Measurements from ENCODE around the gene MED12L.

Gene MED12L

GRCh38 chr3:151303751-151304150 lies 218.3 kb downstream of the MED12L start:
- DNase-seq, result no peak

GRCh38 chr3:151305060-151305774 lies 219.8 kb downstream of the MED12L start:
- no peak for DNase-seq

- DNase-seq, result no peak
These were observed 220.3 kb downstream of the MED12L start for GRCh38 chr3:151305775-151306151.

DNA sequence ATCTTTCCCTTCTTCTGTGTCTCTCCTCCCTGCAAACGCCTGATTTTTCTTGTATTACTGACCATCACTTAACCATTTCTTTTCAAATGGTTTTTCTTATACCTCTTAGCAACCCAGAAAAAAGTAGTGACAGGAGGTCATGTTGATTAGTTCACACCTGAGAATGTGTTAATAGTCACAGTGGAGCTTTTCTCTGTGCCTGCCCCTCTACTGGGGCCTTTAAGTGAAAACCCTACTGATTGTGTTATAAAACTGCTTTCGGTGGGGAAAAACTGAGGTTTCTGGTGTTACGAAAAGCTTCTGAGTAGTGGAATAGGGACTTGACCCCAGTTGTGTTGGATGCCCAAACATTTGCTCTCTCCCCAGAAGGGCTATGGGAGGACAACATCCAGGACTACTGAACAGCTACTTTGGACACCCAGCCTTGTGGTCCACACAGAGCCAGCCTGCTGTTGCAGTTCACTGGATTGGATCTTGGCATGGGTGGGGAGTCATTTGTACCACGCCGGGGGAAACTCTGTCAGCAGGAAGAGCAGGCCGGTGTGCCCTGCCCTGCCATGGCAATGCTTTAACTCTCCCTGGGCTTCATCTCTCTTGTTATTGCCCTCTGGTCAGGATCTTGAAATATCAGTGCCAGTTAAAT lies 220.8 kb downstream of the MED12L start:
- DNase-seq, result no peak

- no peak for DNase-seq
These were observed 221.7 kb downstream of the MED12L start for GRCh38 chr3:151307131-151307530.

DNA sequence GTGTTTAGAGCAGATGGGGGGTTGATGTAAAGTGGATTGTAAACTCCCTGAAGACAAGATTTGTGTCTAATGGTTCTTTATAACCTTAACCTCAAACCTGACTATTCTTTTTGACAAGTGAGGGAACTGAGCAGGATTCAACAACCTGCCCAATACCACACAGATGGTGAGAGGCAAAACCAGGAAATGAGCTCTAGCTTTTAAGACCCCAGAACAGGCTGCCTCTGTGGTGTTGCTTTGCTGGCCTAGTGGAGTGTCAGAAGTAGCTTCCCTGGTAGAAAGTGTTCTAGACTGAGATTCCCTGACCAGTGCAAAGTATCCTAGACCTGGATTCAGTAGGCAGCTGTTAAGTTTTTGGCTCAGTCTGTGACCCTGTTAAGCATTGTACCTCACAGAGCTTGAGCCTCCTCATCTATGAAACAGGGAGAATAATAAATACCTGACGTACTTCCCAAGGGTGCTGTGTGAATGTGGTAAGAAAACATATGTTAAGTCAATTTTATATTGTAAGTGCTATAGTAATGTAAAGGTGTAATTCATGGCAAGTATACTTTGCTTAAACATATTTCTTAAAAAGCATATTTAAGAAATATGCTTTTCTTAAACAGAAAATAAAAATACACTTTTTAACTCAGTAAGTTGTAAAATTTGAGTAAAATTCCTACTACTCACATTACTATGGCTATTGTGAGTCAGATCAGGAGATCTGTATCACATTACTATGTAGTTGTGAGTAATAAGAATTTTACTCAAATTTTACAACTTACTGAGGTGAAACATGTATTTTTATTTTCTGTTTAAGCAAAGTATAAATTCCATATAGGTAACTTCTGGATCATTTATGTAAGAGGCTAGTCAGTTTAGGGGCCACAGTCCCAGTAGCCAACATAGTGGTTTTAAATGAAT lies 222.4 kb downstream of the MED12L start:
- no peak for DNase-seq

DNA sequence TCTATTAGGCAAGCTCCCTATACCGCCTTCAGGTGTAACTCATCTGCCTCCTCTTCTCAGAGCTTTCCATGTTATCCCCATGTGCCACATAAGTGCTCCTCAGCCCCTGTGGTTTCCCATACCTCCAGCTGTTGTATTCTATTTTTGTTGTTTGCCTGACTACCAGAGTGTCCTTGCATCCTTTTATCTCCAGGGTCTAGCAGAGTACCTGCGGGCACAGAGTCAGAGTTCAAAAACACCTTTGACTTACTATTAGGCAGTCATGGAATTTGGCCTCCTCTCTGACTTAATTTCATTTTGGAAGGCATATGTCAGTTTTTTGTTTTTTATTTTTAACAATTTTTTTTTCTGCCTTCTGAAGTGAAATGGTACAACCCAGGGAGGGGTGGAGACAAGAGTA lies 224.1 kb downstream of the MED12L start:
- DNase-seq, result no peak

GRCh38 chr3:151312972-151313371 lies 227.5 kb downstream of the MED12L start:
- DNase-seq, result no peak

DNA sequence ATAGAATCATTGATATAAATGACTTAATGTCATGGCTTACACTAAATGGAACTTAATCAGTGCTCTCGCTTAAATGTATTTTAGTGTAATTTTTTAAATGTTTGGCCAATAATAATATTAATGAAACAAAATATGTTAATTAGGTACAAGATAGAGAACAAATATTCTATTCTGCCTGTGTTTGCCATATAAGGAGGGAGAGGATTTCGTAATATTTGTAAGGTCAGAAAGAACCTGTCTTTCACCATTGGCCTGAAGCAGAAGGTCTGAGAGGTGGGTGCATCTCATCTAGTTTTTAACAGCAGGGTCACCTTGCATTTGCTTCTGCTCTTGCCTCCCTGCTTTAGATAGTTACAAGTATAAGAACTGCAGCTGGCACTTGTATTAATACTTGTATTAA lies 228.7 kb downstream of the MED12L start:
- no peak for DNase-seq

DNA sequence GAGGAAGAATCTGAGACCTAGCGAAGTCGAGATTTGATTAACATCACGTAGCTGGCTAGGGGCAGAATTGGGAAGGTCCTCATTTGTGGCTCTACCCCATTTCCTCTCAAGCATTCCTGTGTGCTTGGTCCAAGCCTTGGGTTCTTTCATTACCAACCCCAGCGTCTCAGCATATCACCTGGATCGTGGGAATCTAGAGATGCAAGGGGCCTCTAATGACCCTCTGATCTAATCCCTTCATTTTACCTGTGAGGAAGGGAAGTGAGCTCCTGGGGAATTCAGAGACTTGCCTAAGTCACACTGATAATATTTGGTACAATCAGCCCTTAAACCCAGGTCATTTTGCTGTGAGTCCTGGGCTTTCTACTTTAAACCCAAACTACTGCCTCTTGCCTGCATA lies 229.1 kb downstream of the MED12L start:
- DNase-seq, result no peak

GRCh38 chr3:151315136-151315535 lies 229.7 kb downstream of the MED12L start:
- no peak for DNase-seq

- DNase-seq, result no peak
These were observed 230.4 kb downstream of the MED12L start for GRCh38 chr3:151315846-151316245.

GRCh38 chr3:151316267-151316991 lies 231.0 kb downstream of the MED12L start, which contains the start of gene GPR87:
Gene GPR87 (minus strand): TSS chr3:151316820. CDS start chr3:151300100, 16,720 bp downstream.
- DNase-seq, result no peak

GRCh38 chr3:151318313-151318712 lies 232.8 kb downstream of the MED12L start:
- DNase-seq, result no peak

DNA sequence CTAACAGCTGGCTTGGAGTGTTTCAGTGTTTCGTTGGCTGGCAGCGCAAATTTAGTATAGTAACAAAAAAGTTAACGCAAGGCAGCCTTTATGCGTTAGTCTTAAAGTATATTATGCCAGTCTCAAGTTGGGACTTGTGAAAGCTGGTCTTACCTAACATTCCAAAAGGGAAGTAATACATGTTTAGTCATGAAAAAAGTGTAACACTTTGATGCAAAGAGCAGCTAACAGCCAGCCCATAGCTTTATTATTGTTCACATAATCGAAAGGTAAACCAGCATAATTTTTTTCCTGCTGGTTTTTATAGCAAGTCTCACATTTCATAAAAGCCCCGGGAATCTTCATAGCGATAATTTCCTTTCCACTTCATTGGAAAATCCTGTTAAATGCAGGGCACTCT lies 233.5 kb downstream of the MED12L start:
- no peak for DNase-seq

DNA sequence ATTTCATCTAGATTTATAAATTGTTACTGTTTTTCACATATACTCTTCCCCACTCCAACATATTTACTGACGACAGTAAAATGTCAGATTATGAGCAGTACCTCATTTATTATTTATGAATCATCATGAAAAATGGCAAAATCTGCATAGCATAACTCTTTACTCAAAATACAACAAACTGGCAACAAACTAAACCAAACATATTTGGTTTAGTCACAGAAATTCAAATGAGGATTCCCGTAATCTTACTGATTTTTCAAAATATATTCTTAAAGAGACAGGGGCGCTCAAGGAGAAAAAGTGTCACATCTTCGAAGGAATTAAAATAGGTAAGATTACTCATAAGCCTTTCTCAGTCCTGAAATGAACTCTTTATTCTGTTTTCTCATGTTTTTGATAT lies 234.2 kb downstream of the MED12L start:
- no peak for DNase-seq

DNA sequence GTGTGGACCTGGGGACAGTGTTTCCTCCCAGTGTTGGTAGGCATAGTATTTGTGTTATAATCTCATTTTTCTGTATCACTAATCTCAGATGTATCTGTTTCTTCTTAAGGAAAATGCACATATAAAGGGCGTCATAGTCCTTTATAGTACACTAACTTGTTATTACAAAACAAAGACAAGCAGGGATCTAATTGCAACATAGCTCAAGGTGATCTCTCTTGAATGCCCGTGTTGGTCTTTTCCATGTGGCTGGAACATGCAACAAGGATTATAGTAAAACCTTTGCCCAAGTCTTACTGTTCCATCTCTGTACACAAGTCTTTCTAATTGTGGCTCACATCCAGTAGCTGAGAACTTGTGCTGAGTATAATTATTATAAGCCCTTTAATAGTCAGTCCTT lies 234.7 kb downstream of the MED12L start:
- DNase-seq, result no peak

- DNase-seq, result no peak
These were observed 236.1 kb downstream of the MED12L start for GRCh38 chr3:151321526-151321925.

DNA sequence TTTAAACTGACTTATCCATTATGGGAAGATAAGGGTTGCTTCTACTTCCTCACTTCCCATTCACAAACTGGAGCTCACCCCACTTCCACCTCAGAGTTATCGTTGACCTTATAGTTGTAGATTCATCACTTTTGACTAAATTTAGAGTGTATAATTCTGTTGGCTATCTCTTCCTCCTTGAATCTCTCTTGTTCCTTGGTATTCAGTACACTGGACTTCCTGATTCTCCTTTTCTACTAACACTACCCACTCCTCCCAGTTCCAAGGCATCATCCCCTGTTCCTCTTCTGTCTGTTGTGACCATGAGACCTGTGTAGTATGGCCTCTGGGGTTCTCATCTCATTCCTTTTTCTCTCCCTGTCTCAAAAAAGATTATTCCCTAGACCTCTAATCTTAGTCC lies 237.0 kb downstream of the MED12L start:
- no peak for DNase-seq

- DNase-seq, result no peak
These were observed 242.2 kb downstream of the MED12L start for GRCh38 chr3:151327571-151328198.

GRCh38 chr3:151328298-151328995 lies 243.0 kb downstream of the MED12L start:
- DNase-seq, result no peak

GRCh38 chr3:151329363-151329762 lies 243.9 kb downstream of the MED12L start, which contains the start of gene P2RY13:
Gene P2RY13 (minus strand): TSS chr3:151329549. CDS start chr3:151329528, 21 bp downstream.
- DNase-seq, result no peak

Measured in NCI-H524 (cell line).